IPS-NIHi11 (cell line): ENCODE data around the gene PTTG2.
"Not testable (repeated sequence)": the region's sequence is repeated elsewhere in the genome, so short reads cannot be mapped to it uniquely, and the experiment has no call there.

Source experiments
- DNase-seq: peaks from one replicate; pipeline ENCODE4 v3.0.0; 2012; ENCODE audit warnings: mixed read lengths, low spot score

The PTTG2 gene

GRCh38 chr4:37956941-37957340, 3.3 kb upstream of the PTTG2 start:
- no peak for DNase-seq

DNA sequence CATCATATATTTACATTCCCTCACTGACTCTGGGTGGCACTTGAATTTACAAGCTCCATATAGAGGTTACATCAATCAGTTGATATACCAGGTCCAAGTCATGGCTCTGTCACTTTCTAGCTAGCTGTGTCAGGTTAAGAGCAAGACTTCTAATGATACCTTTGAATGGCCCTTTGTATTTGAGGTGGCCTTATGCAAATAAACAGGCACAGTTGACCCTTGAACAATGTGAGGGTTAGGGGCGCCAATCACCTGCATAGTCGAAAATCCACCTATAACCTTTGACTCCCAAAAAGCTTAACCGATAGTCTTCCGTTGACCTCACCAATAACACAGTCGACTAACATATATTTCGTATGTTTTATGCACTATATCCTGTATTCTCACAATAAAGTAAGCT, 1.3 kb upstream of the PTTG2 start:
- no peak for DNase-seq

DNA sequence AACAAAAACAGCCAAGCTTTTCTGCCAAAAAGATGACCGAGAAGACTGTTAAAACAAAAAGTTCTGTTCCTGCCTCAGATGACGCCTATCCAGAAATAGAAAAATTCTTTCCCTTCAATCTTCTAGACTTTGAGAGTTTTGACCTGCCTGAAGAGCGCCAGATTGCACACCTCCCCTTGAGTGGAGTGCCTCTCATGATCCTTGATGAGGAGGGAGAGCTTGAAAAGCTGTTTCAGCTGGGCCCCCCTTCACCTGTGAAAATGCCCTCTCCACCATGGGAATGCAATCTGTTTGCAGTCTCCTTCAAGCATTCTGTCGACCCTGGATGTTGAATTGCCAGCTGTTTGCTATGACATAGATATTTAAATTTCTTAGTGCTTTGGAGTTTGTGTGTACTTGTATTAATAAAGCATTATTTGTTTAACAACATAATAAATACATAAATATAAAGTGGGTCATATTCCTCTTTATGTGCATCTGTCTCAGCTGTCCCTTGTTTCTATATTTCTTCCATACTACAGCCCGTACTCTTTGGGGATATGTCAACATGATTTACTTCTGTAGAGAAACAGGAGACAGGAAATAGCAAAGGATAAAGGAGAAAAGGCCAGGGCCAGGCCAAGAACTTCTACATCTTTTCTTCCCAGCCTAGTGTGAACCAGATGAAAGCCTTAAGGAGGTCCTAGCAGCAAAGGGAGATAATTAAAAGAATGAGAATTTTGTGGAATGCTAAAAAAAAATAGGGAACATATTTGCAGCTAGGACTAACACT, 667 bp downstream of the PTTG2 start:
- no peak for DNase-seq

DNA sequence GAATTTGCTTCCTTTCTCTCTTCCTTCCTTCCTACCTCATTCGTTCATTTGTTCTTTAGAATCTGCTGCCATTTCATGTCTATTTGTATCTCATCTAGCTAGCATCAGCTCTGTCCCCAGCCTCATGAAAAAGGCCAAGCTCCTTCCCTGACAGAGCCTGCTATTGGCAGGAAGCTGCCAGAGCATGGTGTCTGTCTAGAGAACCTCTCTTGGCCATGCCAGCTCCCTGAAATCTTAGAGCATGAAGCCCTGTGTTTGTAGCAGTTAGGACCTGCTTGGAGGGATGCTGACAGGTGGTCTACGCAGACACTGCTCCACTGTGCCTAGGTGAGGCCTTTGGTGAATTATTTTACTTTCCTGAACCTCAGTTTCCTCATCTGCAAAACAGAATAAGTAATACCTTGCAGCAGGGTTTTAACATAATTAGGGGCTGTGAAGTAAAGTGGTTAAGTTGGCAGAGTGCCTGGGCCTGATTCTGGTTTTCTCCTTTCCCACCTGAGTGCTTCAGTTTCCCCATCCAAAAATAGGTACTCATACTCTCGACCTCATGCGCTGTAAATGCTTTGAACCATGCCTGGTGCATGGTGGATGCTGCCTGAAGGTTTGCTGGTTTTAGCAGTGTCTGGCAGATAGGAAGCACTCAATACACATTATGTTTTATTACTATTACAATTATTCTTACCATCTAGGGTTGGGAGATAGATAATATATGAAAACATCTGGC, 4.7 kb downstream of the PTTG2 start:
- no peak for DNase-seq

GRCh38 chr4:37966044-37966443, 5.8 kb downstream of the PTTG2 start:
- DNase-seq: no peak

GRCh38 chr4:37967736-37968135, 7.5 kb downstream of the PTTG2 start:
- DNase-seq: no peak

GRCh38 chr4:37968747-37969146, 8.5 kb downstream of the PTTG2 start:
- DNase-seq: no peak

GRCh38 chr4:37970702-37971101, 10.5 kb downstream of the PTTG2 start:
- DNase-seq: peak; percentile 33

GRCh38 chr4:37971202-37971601, 11.0 kb downstream of the PTTG2 start:
- no peak for DNase-seq

- DNase-seq: no peak
Observed at GRCh38 chr4:37973441-37973840, 13.2 kb downstream of the PTTG2 start.

DNA sequence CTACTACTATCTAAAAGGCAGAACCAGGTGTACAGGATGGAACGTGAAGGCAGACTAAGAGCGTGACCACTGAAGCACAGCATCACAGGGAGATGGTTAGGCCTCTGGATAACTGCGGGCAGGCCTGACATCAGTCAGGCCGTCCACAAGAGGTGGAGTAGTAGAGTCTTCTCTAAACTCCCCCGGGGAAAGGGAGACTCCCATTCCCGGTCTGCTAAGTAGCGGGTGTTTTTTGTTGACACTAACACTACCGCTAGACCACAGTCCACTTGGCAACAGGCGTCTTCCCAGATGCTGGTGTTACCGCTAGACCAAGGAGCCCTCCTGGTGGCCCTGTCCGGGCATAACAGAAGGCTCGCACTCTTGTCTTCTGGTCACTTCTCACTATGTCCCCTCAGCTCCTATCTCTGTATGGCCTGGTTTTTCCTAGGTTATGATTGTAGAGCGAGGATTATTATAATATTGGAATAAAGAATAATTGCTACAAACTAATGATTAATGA, 15.2 kb downstream of the PTTG2 start:
- DNase-seq: not testable (repeated sequence)

- DNase-seq: no peak
Observed at GRCh38 chr4:37976507-37976906, 16.3 kb downstream of the PTTG2 start.

DNA sequence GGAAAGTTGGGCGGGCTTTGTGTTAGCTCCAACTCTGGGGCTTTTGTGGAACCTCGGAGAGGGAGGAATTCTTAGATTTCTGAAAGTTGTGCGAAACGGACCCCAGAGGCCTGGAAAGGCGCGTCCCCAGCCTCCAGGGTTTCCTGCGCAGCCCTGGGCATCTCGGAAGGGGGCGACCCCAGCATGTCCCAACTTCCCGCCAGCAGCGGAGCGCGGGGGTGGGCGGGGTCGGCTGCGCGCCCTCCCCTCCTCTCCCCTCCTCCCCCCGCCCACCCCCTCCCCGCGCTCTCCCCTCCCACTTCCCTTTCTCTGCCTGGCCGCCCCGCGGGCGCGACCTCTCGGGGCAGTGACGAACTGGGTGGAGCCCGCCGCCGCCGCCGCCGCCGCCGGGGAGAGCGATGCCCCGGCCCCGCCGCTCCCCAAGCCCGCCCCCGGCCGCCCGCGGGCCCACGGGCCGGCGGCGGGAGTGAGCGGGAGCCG, 16.8 kb downstream of the PTTG2 start:
- peak; percentile 91 for DNase-seq

DNA sequence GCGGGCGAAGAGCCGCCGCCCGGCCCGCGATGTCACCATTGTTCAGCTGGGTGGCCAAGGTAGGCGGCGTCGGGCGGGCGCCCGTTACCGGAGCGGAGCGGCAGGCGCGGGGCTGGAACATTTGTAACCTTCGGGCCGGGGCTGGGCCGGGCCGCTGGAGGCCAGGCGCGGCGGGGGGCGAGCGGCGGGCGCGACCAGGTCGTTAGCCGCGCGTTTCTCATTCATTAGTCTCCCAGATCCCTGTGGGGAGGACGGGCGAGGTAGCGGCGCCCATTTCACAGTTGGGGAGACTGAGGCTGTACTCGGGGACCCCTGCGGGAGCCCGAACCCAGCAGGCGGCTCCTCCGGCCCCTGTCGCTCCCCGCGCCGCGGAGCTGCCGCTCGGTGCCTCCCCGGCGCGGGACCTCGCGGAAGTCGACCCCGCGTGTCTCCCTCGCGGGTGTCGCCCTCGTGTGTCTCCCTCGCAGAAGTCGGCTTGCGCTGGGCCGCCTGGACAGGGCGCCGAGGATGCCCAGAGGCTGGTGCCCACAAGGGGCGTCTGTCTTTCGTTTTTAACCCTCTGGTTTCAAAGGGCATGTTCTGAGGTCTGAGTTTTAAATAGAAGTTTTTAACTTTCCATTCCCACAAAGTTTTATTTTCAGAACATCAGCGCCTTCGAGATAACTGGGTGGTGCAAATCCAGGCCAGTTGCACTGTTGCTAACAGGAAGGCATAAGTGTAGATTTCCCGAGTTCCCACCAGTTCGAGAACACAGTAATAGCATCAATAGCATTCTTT, 17.5 kb downstream of the PTTG2 start:
- DNase-seq: peak; percentile 37

- DNase-seq: no peak
Observed at GRCh38 chr4:37978248-37978924, 18.2 kb downstream of the PTTG2 start.

- no peak for DNase-seq
Observed at GRCh38 chr4:37980246-37980645, 20.0 kb downstream of the PTTG2 start.

- no peak for DNase-seq
Observed at GRCh38 chr4:37981425-37981824, 21.2 kb downstream of the PTTG2 start.

DNA sequence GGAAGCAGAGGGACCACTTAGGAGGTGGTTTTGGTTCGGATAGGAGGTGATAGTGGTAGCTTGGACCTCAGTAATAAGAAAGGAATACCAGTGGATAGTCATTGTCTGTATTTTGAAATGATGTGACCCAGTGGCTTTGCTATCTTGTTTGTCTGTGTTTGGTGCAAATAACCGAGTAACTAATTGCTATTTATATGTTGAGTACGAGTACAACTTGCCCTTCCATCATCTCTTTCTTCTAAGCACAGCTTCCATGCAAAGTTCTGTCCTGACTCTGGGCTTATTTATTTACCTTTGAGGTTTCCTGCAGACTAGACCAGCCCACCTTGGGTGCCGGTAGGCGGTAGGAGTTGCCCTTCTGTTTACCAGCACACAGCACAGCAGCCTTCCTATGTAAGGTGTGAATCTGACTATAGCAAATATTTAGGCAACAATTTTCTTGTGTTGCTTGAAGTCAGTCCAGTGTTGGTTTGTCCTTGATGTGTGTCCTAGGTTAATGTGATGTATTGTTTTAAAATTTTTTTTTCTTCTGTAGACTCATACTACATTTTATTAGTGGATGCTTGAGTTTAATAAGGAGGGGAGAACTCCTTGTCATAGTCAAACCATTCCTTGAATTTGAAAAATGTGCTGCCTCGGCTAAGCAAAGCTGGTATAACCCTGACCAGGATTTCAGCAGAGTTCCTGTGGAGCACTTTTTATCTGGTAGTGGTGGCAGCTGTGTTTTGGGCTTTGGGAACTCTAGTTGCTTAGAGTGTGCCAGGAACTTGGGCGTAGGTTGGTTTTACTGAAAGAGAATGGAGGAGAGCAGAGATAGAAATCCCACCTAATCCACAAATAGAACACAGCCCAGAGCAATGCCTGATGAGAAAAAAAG, 21.9 kb downstream of the PTTG2 start:
- DNase-seq: no peak

- no peak for DNase-seq
Observed at GRCh38 chr4:37982736-37983135, 22.5 kb downstream of the PTTG2 start.

GRCh38 chr4:37983951-37984350, 23.8 kb downstream of the PTTG2 start:
- no peak for DNase-seq

- DNase-seq: no peak
Observed at GRCh38 chr4:37985730-37986275, 25.6 kb downstream of the PTTG2 start.
